GM12878 (cell line): ENCODE measurements around the gene OPCML.

Source experiments
- CHD1 ChIP-seq: IDR thresholded peaks from 2 replicates; pipeline ENCODE4 v1.6.1; 2012; ENCODE audit warnings: low read depth, low read length, improper control_type of control experiment
- CREM ChIP-seq: IDR thresholded peaks from 2 replicates; pipeline ENCODE4 v1.6.1; 2014; ENCODE audit warnings: antibody characterized with exemption, low read depth
- EED ChIP-seq: sonication (generic); IDR thresholded peaks from 2 replicates; pipeline ENCODE4 v1.6.1; 2016; ENCODE audit warnings: antibody characterized with exemption, low read depth
- POLR2A ChIP-seq: IDR thresholded peaks from 2 replicates; pipeline ENCODE4 v1.6.1; 2011; ENCODE audit warnings: low read depth, mild to moderate bottlenecking, low read length
- POLR2AphosphoS5 ChIP-seq: IDR thresholded peaks from 2 replicates; pipeline ENCODE4 v1.6.1; 2011; ENCODE audit warnings: mild to moderate bottlenecking, low read length, inconsistent platforms
- SIN3A ChIP-seq: IDR thresholded peaks from 2 replicates; pipeline ENCODE4 v1.6.1; 2012; ENCODE audit warnings: low read depth, low read length, improper control_type of control experiment
- TF ChIP-seq, protein P1 (sequence below): IDR thresholded peaks from 2 replicates; pipeline ENCODE4 v1.6.1; 2012; ENCODE audit warnings: low read depth, low read length, improper control_type of control experiment
- TF ChIP-seq, protein P2 (sequence below): IDR thresholded peaks from 2 replicates; pipeline ENCODE4 v1.6.1; 2011; ENCODE audit warnings: mild to moderate bottlenecking, low read depth, low read length, moderate library complexity; ENCODE audit not compliant: insufficient replicate concordance
- TF ChIP-seq, protein P3 (sequence below), 3 experiments: IDR thresholded peaks in 2 of 3; conservative IDR thresholded peaks in 1 of 3; 2 replicates each; pipeline ENCODE4 v1.5.1; 2011; ENCODE audit warnings: low read depth in 3 of 3, low read length in 3 of 3, mild to moderate bottlenecking in 3 of 3, control low read depth in 2 of 3, moderate library complexity in 2 of 3, inconsistent platforms in 1 of 3, mixed read lengths in 1 of 3; ENCODE audit not compliant: control insufficient read depth in 2 of 3, insufficient read depth in 1 of 3; ENCODE audit errors: extremely low read depth in 1 of 3
- TF ChIP-seq, protein P4 (sequence below): IDR thresholded peaks from 2 replicates; pipeline ENCODE4 v1.6.1; 2011; ENCODE audit warnings: borderline replicate concordance, low read depth, mild to moderate bottlenecking, moderate library complexity, mixed read lengths, low read length; ENCODE audit not compliant: insufficient read depth; ENCODE audit errors: extremely low read length

DNA sequence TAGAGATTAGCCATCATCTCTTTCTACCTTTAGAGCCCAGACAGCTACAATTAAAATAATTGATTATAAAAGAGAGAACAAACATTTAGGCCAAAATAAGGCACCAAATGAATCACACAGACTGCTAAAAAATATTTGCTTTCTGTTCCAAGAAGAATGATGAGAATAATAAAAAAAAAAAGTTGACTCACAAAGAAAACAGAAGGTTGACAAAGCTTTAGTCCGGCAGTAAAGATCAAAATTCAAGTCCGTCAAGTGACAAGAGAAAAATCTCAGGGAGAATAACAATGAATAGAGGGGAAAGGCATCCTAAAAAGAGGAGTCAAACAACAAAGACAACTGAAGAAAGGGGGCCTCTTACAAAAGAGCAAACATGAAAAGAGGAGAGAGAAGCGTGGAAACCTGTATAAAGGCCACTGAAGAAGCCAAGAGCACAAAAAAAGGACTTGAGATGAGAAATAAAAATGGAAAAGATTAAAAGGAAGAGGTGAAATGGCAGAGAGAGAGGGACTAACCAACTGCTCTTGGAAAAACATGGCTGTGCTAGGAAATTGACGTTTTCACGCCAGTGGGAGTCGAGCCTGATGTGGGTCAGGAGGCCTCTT lies 910.2 kb downstream of the OPCML start:
- TF ChIP-seq, protein P1, sequence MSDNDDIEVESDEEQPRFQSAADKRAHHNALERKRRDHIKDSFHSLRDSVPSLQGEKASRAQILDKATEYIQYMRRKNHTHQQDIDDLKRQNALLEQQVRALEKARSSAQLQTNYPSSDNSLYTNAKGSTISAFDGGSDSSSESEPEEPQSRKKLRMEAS: no peak
- TF ChIP-seq, protein P2, sequence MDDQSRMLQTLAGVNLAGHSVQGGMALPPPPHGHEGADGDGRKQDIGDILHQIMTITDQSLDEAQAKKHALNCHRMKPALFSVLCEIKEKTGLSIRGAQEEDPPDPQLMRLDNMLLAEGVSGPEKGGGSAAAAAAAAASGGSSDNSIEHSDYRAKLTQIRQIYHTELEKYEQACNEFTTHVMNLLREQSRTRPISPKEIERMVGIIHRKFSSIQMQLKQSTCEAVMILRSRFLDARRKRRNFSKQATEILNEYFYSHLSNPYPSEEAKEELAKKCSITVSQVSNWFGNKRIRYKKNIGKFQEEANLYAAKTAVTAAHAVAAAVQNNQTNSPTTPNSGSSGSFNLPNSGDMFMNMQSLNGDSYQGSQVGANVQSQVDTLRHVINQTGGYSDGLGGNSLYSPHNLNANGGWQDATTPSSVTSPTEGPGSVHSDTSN: no peak
- TF ChIP-seq CREM: no peak
- no peak for TF ChIP-seq SIN3A
- TF ChIP-seq POLR2AphosphoS5: no peak
- TF ChIP-seq, protein P3, sequence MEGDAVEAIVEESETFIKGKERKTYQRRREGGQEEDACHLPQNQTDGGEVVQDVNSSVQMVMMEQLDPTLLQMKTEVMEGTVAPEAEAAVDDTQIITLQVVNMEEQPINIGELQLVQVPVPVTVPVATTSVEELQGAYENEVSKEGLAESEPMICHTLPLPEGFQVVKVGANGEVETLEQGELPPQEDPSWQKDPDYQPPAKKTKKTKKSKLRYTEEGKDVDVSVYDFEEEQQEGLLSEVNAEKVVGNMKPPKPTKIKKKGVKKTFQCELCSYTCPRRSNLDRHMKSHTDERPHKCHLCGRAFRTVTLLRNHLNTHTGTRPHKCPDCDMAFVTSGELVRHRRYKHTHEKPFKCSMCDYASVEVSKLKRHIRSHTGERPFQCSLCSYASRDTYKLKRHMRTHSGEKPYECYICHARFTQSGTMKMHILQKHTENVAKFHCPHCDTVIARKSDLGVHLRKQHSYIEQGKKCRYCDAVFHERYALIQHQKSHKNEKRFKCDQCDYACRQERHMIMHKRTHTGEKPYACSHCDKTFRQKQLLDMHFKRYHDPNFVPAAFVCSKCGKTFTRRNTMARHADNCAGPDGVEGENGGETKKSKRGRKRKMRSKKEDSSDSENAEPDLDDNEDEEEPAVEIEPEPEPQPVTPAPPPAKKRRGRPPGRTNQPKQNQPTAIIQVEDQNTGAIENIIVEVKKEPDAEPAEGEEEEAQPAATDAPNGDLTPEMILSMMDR (IDR thresholded peaks at IDR 0.05 in 2 of 3, conservative IDR thresholded peaks at IDR 0.05 in 1 of 3; ENCODE audit: control insufficient read depth in 2 of 3, extremely low read depth in 1 of 3, insufficient read depth in 1 of 3, low read depth in 3 of 3, low read length in 3 of 3): no peak
- no peak for TF ChIP-seq POLR2A
- TF ChIP-seq EED: no peak
- TF ChIP-seq CHD1: no peak
- TF ChIP-seq, protein P4, sequence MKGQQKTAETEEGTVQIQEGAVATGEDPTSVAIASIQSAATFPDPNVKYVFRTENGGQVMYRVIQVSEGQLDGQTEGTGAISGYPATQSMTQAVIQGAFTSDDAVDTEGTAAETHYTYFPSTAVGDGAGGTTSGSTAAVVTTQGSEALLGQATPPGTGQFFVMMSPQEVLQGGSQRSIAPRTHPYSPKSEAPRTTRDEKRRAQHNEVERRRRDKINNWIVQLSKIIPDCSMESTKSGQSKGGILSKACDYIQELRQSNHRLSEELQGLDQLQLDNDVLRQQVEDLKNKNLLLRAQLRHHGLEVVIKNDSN: no peak
